Heart left ventricle (tissue), 13 donors: ENCODE data around the gene SYT3.
"Not testable (repeated sequence)": the region's sequence is repeated elsewhere in the genome, so short reads cannot be mapped to it uniquely, and the experiment has no call there.

Experiments used
- POLR2A ChIP-seq, 2 donors: fragments of 450-650 bp; IDR thresholded peaks; one replicate each; pipeline ENCODE4 v1.6.1; 2017; ENCODE audit warnings: antibody characterized with exemption in 2 of 2, mild to moderate bottlenecking in 2 of 2, moderate library complexity in 2 of 2
- TF ChIP-seq, protein P1 (sequence below), 12 donors: fragments of 200-600 bp; sonication (generic) in 4 of 12; IDR thresholded peaks; one replicate each; pipeline versions ENCODE4 v1.5.0 to v1.8.0; 2018 to 2022; ENCODE audit warnings: antibody characterized with exemption in 12 of 12, mild to moderate bottlenecking in 5 of 12
- donor health status: ischemic (EF 13 %, LVEDD 7.1; RV severe dilation, severe dysfunction).
- donor health status: DM: no; HTN: yes; CAD: no.
- donor health status: DM: no; HTN: no; CAD: no.
- donor health status: ischemic (EF 25% LVEDD 6.9; RV normal size, moderate dysfunction).
- donor health status: ischemic (EF 25% LVEDD 5.7; RV mildly dilated, moderate dysfunction).
- donor health status: ischemic (EF 35%, LVEDD 5.7; RV mildly dilated, moderate dysfunction).
- donor health status: nonischemic (EF 11% LVEDD 7.7; RV severe dilation, severe dysfunction).
- donor health status: DM: yes; HTN: yes; CAD: no.
- donor health status: PGD.
- donor health status: ischemic (EF 29% LVEDD 5.4; RV normal size, mild dysfunction).
- donor health status: nonischemic (EF 23%, LVEDD 6.1; RV moderate dilation, normal function).

DNA sequence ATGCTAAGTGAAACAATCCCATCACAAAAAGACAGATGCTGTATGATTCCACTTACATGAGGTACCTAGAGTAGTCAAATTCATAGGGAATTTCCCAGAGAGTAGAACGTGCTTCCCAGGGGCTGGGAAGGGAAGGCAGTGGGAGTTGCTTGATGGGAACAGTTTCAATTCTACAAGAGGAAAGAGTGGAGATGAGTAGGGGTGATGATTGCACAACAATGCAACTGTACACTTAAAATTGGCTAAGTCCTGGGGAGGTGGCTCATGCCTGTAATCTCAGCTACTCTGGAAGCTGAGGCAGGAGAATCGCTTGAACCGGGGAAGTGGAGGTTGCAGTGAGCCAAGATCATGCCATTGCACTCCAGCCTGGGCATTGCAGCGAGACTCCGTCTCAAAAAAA is 21.3 kb downstream of the SYT3 start:
- TF ChIP-seq POLR2A (IDR thresholded peaks at IDR 0.05): not testable (repeated sequence)
- TF ChIP-seq, protein P1, sequence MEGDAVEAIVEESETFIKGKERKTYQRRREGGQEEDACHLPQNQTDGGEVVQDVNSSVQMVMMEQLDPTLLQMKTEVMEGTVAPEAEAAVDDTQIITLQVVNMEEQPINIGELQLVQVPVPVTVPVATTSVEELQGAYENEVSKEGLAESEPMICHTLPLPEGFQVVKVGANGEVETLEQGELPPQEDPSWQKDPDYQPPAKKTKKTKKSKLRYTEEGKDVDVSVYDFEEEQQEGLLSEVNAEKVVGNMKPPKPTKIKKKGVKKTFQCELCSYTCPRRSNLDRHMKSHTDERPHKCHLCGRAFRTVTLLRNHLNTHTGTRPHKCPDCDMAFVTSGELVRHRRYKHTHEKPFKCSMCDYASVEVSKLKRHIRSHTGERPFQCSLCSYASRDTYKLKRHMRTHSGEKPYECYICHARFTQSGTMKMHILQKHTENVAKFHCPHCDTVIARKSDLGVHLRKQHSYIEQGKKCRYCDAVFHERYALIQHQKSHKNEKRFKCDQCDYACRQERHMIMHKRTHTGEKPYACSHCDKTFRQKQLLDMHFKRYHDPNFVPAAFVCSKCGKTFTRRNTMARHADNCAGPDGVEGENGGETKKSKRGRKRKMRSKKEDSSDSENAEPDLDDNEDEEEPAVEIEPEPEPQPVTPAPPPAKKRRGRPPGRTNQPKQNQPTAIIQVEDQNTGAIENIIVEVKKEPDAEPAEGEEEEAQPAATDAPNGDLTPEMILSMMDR (IDR thresholded peaks at IDR 0.05): not testable (repeated sequence)
